ENCODE data around the gene PXDN.
"Not testable (repeated sequence)": the region's sequence is repeated elsewhere in the genome, so short reads cannot be mapped to it uniquely, and the experiment has no call there.

PXDN gene

GRCh38 chr2:1739961-1740715 lies 4.2 kb downstream of the PXDN start:
- no peak for DNase-seq

- DNase-seq = no peak
Measured at GRCh38 chr2:1739322-1739957, 4.9 kb downstream of the PXDN start.

GRCh38 chr2:1738646-1739302 lies 5.5 kb downstream of the PXDN start:
- no peak for DNase-seq

GRCh38 chr2:1738163-1738562 lies 6.2 kb downstream of the PXDN start:
- DNase-seq = no peak

- no peak for DNase-seq
Measured at GRCh38 chr2:1736997-1737480, 7.3 kb downstream of the PXDN start.

- DNase-seq = no peak
Measured at GRCh38 chr2:1736045-1736444, 8.3 kb downstream of the PXDN start.

- not testable (repeated sequence) for DNase-seq
Measured at GRCh38 chr2:1733298-1733697, 11.0 kb downstream of the PXDN start.

GRCh38 chr2:1731963-1732768 lies 12.1 kb downstream of the PXDN start:
- DNase-seq = no peak

GRCh38 chr2:1731447-1731962 lies 12.8 kb downstream of the PXDN start:
- DNase-seq = no peak

- DNase-seq = no peak
Measured at GRCh38 chr2:1730015-1730927, 14.0 kb downstream of the PXDN start.

GRCh38 chr2:1729242-1729641 lies 15.1 kb downstream of the PXDN start:
- no peak for DNase-seq

- DNase-seq = no peak
Measured at GRCh38 chr2:1728821-1729220, 15.5 kb downstream of the PXDN start.

- DNase-seq = no peak
Measured at GRCh38 chr2:1727796-1728474, 16.4 kb downstream of the PXDN start.

- DNase-seq = no peak
Measured at GRCh38 chr2:1727101-1727771, 17.1 kb downstream of the PXDN start.

- no peak for DNase-seq
Measured at GRCh38 chr2:1726558-1726957, 17.8 kb downstream of the PXDN start.

GRCh38 chr2:1724351-1724750 lies 20.0 kb downstream of the PXDN start:
- not testable (repeated sequence) for DNase-seq

GRCh38 chr2:1723397-1724042 lies 20.8 kb downstream of the PXDN start:
- DNase-seq = no peak

GRCh38 chr2:1722692-1723091 lies 21.6 kb downstream of the PXDN start:
- DNase-seq = no peak

All from inflammatory macrophage (primary cell).